ENCODE data around the gene PCGF3. TPM values are rescaled to one million over a fixed set of nuclear protein-coding genes. Genes with fewer than 3 reads are reported as not detected.

PCGF3 gene
- total RNA-seq, 1 donor from 2014 or later: 124 TPM

- Histone ChIP-seq H3K36me3 (no peaks in the 10 kb centered on the region), H3K27me3 (peaks cover 10% of the 10 kb centered on the region), H3K4me1 (peaks cover 8 to 10% of the 10 kb centered on the region in 2 donors), H3K4me3 (no peak overlapping the region), H3K9me3 (no peaks in the 10 kb centered on the region), H3K27ac (no peak overlapping the region)
- intact Hi-C loops (cut with DNase I): no loop called here
- TF ChIP-seq, protein P1, sequence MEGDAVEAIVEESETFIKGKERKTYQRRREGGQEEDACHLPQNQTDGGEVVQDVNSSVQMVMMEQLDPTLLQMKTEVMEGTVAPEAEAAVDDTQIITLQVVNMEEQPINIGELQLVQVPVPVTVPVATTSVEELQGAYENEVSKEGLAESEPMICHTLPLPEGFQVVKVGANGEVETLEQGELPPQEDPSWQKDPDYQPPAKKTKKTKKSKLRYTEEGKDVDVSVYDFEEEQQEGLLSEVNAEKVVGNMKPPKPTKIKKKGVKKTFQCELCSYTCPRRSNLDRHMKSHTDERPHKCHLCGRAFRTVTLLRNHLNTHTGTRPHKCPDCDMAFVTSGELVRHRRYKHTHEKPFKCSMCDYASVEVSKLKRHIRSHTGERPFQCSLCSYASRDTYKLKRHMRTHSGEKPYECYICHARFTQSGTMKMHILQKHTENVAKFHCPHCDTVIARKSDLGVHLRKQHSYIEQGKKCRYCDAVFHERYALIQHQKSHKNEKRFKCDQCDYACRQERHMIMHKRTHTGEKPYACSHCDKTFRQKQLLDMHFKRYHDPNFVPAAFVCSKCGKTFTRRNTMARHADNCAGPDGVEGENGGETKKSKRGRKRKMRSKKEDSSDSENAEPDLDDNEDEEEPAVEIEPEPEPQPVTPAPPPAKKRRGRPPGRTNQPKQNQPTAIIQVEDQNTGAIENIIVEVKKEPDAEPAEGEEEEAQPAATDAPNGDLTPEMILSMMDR (IDR thresholded peaks at IDR 0.05): no peak
- no peak for DNase-seq (ENCODE audit: low spot score in 2 of 2)
Observed at GRCh38 chr4:683247-683897, 22.3 kb upstream of the PCGF3 start.

DNA sequence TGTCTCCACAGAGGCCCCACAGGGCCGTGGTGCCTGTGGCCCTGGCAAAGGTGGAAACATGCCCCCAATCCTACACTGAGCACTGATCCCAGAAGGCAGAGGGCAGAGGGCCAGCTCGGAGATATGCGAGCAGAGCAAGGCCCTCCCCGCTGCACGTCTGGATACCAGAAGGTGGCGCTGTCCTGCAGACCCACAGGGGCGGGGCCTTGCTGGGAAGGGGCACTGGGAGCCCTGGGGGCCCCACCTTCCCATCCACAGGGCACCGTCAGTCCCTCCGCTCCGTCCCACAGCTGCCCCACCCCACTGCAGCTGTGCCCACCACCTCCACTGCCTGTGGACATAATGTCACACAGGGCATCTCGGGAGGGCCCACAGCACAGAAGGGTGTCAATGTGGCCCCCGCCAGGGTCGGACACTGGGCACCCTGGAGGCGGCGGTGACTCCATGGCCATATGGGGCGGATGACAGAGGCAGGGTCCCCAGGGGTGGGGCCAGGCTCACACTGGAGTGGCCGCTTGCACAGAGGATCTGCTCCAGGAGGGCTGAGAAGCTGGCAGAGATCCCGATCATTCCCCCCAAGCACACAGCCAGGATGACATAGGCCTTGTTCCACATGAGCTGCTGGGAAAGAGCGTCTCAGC, 21.5 kb upstream of the PCGF3 start:
- no peaks in the 10 kb centered on the region for H3K9me3 ChIP-seq
- no peak overlapping the region for H3K27ac ChIP-seq
- H3K27me3 ChIP-seq: peaks cover 10% of the 10 kb centered on the region
- TF ChIP-seq, protein P1 (IDR thresholded peaks at IDR 0.05): peak in 2 of 3 experiments; percentile 33 to 55
- H3K36me3 ChIP-seq: no peaks in the 10 kb centered on the region
- peak in 1 of 2 donors; percentile 72 for DNase-seq (ENCODE audit: low spot score in 2 of 2)
- intact Hi-C loops (cut with DNase I): no loop called here
- no peak overlapping the region for H3K4me3 ChIP-seq
- H3K4me1 ChIP-seq: peaks cover 8 to 10% of the 10 kb centered on the region in 2 donors

GRCh38 chr4:684623-685327, 20.9 kb upstream of the PCGF3 start:
- H3K27me3 ChIP-seq: peaks cover 10% of the 10 kb centered on the region
- intact Hi-C loops (cut with DNase I): no loop called here
- no peaks in the 10 kb centered on the region for H3K9me3 ChIP-seq
- peak in 1 of 2 donors; percentile 60 for DNase-seq (ENCODE audit: low spot score in 2 of 2)
- no peaks in the 10 kb centered on the region for H3K36me3 ChIP-seq
- TF ChIP-seq, protein P1 (IDR thresholded peaks at IDR 0.05): no peak
- no peak overlapping the region for H3K27ac ChIP-seq
- peaks cover 8 to 14% of the 10 kb centered on the region in 2 donors for H3K4me1 ChIP-seq
- no peak overlapping the region for H3K4me3 ChIP-seq

GRCh38 chr4:685679-686412, 19.8 kb upstream of the PCGF3 start:
- H3K9me3 ChIP-seq: no peaks in the 10 kb centered on the region
- peaks cover 4% of the 10 kb centered on the region for H3K27me3 ChIP-seq
- no peak overlapping the region for H3K27ac ChIP-seq
- no peaks in the 10 kb centered on the region for H3K36me3 ChIP-seq
- TF ChIP-seq, protein P1 (IDR thresholded peaks at IDR 0.05): no peak
- peaks cover 4 to 9% of the 10 kb centered on the region in 2 donors for H3K4me1 ChIP-seq
- intact Hi-C loops (cut with DNase I): no loop called here
- no peak overlapping the region for H3K4me3 ChIP-seq
- DNase-seq (ENCODE audit: low spot score in 2 of 2): no peak

- Histone ChIP-seq H3K9me3 (no peaks in the 10 kb centered on the region), H3K27ac (no peak overlapping the region), H3K4me1 (peaks cover 0 to 4% of the 10 kb centered on the region in 2 donors), H3K36me3 (no peaks in the 10 kb centered on the region), H3K4me3 (no peak overlapping the region), H3K27me3 (no peaks in the 10 kb centered on the region)
- DNase-seq (ENCODE audit: low spot score in 2 of 2): no peak
- TF ChIP-seq, protein P1 (IDR thresholded peaks at IDR 0.05): no peak
- intact Hi-C loops (cut with DNase I): no loop called here
Observed at GRCh38 chr4:686413-687040, 19.1 kb upstream of the PCGF3 start.

Data from ascending aorta (tissue), 2 donors.